ENCODE data around the gene C1orf52.

C1orf52 gene

DNA sequence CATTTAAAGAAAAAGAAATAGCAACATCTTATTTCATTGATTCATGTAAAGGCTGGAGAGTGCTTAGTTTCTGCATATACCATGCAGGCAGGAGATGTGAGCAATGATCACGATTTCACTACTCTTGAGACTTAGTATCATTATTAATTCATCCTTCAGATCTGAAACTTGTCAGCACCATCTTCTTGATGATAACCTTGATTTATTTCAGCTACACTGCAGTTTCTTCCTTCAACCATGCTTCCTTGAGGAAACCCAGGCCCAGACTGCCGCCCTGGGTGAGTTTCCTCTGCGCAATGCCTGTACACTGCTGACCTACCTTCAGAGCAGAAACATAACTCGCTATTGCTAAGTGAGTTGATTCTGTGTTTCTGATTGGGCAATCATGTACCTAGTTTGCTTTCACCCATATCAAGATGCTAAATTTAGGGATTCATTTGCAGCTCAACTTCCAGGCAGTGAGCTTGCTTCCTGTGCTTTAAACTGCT lies 30.4 kb upstream of the C1orf52 start:
- TF ChIP-seq, protein P1, sequence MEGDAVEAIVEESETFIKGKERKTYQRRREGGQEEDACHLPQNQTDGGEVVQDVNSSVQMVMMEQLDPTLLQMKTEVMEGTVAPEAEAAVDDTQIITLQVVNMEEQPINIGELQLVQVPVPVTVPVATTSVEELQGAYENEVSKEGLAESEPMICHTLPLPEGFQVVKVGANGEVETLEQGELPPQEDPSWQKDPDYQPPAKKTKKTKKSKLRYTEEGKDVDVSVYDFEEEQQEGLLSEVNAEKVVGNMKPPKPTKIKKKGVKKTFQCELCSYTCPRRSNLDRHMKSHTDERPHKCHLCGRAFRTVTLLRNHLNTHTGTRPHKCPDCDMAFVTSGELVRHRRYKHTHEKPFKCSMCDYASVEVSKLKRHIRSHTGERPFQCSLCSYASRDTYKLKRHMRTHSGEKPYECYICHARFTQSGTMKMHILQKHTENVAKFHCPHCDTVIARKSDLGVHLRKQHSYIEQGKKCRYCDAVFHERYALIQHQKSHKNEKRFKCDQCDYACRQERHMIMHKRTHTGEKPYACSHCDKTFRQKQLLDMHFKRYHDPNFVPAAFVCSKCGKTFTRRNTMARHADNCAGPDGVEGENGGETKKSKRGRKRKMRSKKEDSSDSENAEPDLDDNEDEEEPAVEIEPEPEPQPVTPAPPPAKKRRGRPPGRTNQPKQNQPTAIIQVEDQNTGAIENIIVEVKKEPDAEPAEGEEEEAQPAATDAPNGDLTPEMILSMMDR (IDR thresholded peaks at IDR 0.05; ENCODE audit: control insufficient read depth, insufficient read depth, low read depth, low read length, missing control alignments): no peak
- no peak for DNase-seq (ENCODE audit: low read depth)
- no peak overlapping the region for H3K4me3 ChIP-seq (ENCODE audit: control insufficient read depth, low read depth, low read length)

DNA sequence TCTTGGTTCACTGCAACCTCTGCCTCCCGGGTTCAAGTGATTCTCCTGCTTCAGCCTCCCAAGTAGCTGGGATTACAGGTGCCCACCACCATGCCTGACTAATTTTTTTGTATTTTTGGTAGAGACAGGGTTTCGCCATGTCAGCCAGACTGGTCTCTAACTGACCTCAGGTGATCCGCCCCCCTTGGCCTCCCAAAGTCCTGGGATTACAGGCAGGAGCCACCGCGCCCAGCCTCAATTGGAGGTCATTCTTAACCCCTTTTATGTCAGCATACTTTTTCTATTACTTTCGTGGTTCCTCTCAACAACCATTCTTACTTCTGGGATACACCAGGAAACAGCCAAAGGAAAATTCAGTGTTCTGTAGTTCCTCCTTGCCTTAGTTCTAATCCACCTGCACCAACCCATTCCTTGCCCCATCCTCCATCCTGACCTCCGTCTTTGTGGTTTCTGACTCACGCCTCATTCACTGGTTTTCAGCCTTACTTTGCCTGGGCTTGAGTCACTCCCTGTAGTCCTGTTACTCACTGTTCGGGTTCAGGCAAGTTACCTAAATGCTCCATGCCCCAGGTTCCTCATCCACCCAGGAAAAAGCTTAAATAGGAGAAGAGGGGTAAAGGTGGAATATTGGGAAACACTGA lies 29.9 kb upstream of the C1orf52 start:
- H3K4me3 ChIP-seq (ENCODE audit: control insufficient read depth, low read depth, low read length): no peak overlapping the region
- TF ChIP-seq, protein P1 (IDR thresholded peaks at IDR 0.05; ENCODE audit: control insufficient read depth, insufficient read depth, low read depth, low read length, missing control alignments): no peak
- DNase-seq (ENCODE audit: low read depth): peak; percentile 61

DNA sequence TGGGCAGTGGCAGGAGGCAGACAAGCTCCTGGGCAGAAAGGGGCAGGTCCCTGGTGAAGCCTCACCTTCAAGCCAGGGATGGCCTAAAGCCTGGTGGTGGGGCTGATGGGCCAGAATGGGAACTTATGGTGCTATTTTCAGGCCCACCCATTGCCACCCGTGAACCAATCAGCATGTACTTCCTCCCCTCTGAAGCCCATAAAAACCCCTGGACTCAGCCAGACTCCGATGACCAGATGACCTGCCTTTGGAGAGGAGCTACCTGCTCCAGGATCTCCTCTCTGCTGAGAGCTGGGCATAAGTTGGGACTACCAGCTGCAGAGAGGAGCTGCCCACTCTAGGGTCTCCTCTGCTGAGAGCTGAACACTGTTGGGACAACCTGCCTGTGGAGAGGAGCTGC lies 24.7 kb upstream of the C1orf52 start:
- TF ChIP-seq, protein P1 (IDR thresholded peaks at IDR 0.05; ENCODE audit: control insufficient read depth, insufficient read depth, low read depth, low read length, missing control alignments): no peak
- H3K4me3 ChIP-seq (ENCODE audit: control insufficient read depth, low read depth, low read length): no peak overlapping the region
- no peak for DNase-seq (ENCODE audit: low read depth)

DNA sequence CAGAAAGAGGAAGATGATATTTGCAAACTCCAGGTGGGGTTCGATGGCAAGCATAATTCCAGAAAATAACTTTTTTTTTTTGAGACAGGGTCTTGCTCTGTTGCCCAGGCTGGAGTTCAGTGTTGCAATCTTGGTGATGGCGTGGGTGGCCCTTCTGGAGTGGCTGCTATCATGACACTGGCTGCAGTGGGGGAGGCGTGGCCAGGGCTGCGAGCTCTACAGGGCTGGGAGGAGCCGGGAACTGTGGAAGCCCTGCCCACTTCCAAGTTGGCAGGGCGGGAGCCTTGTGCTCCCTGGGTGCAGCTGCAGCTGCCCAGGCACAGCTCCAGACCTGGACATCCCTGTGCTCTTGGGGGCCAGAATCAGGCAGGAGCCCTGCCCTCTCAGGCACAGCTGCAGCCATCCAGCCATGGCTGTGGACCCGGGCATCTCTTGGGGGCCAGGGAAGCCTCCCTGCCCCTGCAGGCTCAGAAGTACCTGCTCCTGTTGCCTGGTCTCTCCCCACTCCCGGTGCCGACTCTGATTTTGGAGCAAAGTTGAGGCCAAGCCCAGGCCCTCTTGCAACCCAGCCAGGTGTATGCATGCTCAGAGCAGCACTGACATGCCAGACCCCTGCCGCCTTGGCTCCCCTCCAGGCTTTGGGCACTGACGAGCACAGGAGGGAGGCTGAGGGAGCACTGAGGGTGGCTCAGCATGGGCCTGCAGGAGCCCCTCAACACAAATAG lies 24.2 kb upstream of the C1orf52 start:
- TF ChIP-seq, protein P1 (IDR thresholded peaks at IDR 0.05; ENCODE audit: control insufficient read depth, insufficient read depth, low read depth, low read length, missing control alignments): no peak
- H3K4me3 ChIP-seq (ENCODE audit: control insufficient read depth, low read depth, low read length): no peak overlapping the region
- DNase-seq (ENCODE audit: low read depth): no peak

DNA sequence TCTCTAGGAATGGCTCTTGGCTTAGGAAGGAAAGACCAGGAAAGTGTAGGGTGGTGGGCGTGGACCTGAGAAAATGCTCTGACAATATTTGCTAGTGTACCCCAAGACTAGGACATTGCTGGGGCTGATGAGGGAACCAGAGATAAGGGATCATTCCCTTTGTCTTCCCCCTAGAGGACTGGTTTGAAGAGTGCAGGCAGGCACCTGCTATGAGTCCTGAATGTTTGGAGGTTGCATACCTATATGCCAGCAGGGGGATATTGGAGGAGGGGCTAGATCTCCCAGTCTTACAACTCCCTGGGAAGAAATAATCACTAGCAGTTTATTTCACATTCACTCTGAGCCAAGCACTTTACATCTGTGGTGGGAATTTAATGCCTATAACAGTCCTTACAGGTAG lies 23.0 kb upstream of the C1orf52 start:
- H3K4me3 ChIP-seq (ENCODE audit: control insufficient read depth, low read depth, low read length): no peak overlapping the region
- DNase-seq (ENCODE audit: low read depth): no peak
- TF ChIP-seq, protein P1 (IDR thresholded peaks at IDR 0.05; ENCODE audit: control insufficient read depth, insufficient read depth, low read depth, low read length, missing control alignments): no peak

DNA sequence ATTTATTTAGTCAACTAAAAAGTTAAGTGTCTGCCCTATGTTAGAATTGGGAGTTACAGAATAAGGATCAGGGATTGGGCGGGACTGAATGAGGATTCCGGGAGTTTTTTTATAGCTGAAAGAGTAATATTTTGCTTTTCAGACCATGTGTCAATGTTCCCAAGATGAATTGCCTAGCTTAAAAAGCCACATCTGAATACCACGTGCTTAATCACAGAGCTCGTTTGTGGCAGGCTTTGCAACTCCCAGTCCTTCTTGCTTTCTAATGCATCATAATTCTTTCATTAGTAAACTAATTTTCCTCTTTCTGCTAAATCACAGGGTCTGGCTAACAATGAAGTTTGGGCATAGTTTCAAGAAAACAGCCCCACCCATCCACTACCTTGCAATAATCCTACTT lies 21.2 kb upstream of the C1orf52 start:
- TF ChIP-seq, protein P1 (IDR thresholded peaks at IDR 0.05; ENCODE audit: control insufficient read depth, insufficient read depth, low read depth, low read length, missing control alignments): no peak
- no peak for DNase-seq (ENCODE audit: low read depth)
- H3K4me3 ChIP-seq (ENCODE audit: control insufficient read depth, low read depth, low read length): no peak overlapping the region

Data from AG09309 (cell line).